K562 (cell line): ENCODE results near the gene SMIM10. TPM values are rescaled to one million over a fixed set of nuclear protein-coding genes. Genes with fewer than 3 reads are reported as not detected.

Experiments used
- C11orf30 ChIP-seq: fragments of 450-650 bp; IDR thresholded peaks from 2 replicates; pipeline ENCODE4 v1.6.1; 2016; ENCODE audit warnings: low read depth, mild to moderate bottlenecking
- CSDE1 ChIP-seq, 2 experiments: fragments of 450-650 bp; IDR thresholded peaks; 2 replicates each; pipeline ENCODE4 v1.6.1; 2016; ENCODE audit warnings: mild to moderate bottlenecking in 1 of 2
- CTBP1 ChIP-seq: fragments of 450-650 bp; IDR thresholded peaks from 2 replicates; pipeline ENCODE4 v1.6.1; 2016; ENCODE audit warnings: borderline replicate concordance
- ERF ChIP-seq: fragments of 450-650 bp; formaldehyde crosslinking; IDR thresholded peaks from 2 replicates; pipeline ENCODE4 v1.4.0; 2020; ENCODE audit warnings: mild to moderate bottlenecking, mixed read lengths
- ETV5 ChIP-seq: sonication (generic); formaldehyde crosslinking; IDR thresholded peaks from 2 replicates; pipeline ENCODE4 v1.4.0; 2020; ENCODE audit warnings: low read depth, mild to moderate bottlenecking, missing genetic modification reagents
- FUS ChIP-seq: fragments of 200-400 bp; formaldehyde crosslinking; optimal IDR thresholded peaks from 2 replicates; pipeline ENCODE3; 2017; ENCODE audit warnings: low read depth, low read length
- HDAC1 ChIP-seq, 2 experiments: fragments of 450-650 bp; IDR thresholded peaks; 2 replicates each; pipeline ENCODE4 v1.6.1; 2016 to 2017; ENCODE audit warnings: inconsistent platforms in 1 of 2, mild to moderate bottlenecking in 1 of 2, moderate library complexity in 1 of 2
- HOXB6 ChIP-seq: fragments of 250-450 bp; sonication (Bioruptor Pico); IDR thresholded peaks from 2 replicates; pipeline ENCODE4 v1.5.1; 2022; ENCODE audit warnings: mild to moderate bottlenecking, borderline replicate concordance
- KLF1 ChIP-seq: fragments of 450-650 bp; IDR thresholded peaks from 2 replicates; pipeline ENCODE4 v1.6.1; 2016; ENCODE audit warnings: missing genetic modification characterization, missing compliant biosample characterization
- NCOA6 ChIP-seq: fragments of 450-650 bp; IDR thresholded peaks from 2 replicates; pipeline ENCODE4 v1.6.1; 2017; ENCODE audit warnings: mild to moderate bottlenecking
- NR2C2 ChIP-seq, 2 experiments: fragments of 200-800 bp in 1 of 2; sonication (Bioruptor generic) in 1 of 2; sonication (generic) in 1 of 2; formaldehyde crosslinking in 1 of 2; IDR thresholded peaks; 2 replicates each; pipeline versions ENCODE4 v1.6.1 to v1.8.0; 2016 to 2022; ENCODE audit warnings: mild to moderate bottlenecking in 1 of 2, missing compliant biosample characterization in 1 of 2, missing genetic modification characterization in 1 of 2, missing genetic modification reagents in 1 of 2
- NR3C1 ChIP-seq: sonication (generic); formaldehyde crosslinking; IDR thresholded peaks from 2 replicates; pipeline ENCODE4 v1.8.1; 2022; ENCODE audit warnings: missing genetic modification reagents
- POLR2B ChIP-seq: fragments of 450-650 bp; IDR thresholded peaks from 2 replicates; pipeline ENCODE4 v1.6.1; 2018; ENCODE audit warnings: low read depth; ENCODE audit not compliant: partially characterized antibody
- RAD51 ChIP-seq: fragments of 450-650 bp; IDR thresholded peaks from 2 replicates; pipeline ENCODE4 v1.7.1; 2016; ENCODE audit warnings: low read depth, mild to moderate bottlenecking, borderline replicate concordance
- RBFOX2 ChIP-seq: fragments of 200-400 bp; formaldehyde crosslinking; IDR thresholded peaks from 2 replicates; pipeline ENCODE4 v1.6.1; 2017; ENCODE audit warnings: low read depth, mild to moderate bottlenecking, low read length, moderate library complexity
- RNF2 ChIP-seq: sonication (generic); IDR thresholded peaks from 2 replicates; pipeline ENCODE4 v1.6.1; 2016
- SMAD1 ChIP-seq: fragments of 150-350 bp; IDR thresholded peaks from 2 replicates; pipeline ENCODE4 v1.6.1; 2014; ENCODE audit warnings: low read length, low read depth; ENCODE audit not compliant: partially characterized antibody
- SMARCE1 ChIP-seq: fragments of 450-650 bp; IDR thresholded peaks from 2 replicates; pipeline ENCODE4 v1.7.1; 2016; ENCODE audit warnings: mild to moderate bottlenecking
- USF1 ChIP-seq: sonication (generic); formaldehyde crosslinking; IDR thresholded peaks from 2 replicates; pipeline ENCODE4 v1.9.0; 2022; ENCODE audit warnings: mild to moderate bottlenecking, missing genetic modification reagents
- ZC3H8 ChIP-seq: fragments of 450-650 bp; IDR thresholded peaks from 2 replicates; pipeline ENCODE4 v1.6.1; 2017
- ZFX ChIP-seq: sonication (generic); formaldehyde crosslinking; IDR thresholded peaks from 2 replicates; pipeline ENCODE4 v1.8.0; 2022; ENCODE audit warnings: mild to moderate bottlenecking, missing genetic modification reagents, moderate library complexity
- ZNF175 ChIP-seq: fragments of 200-800 bp; sonication (Bioruptor generic); IDR thresholded peaks from 2 replicates; pipeline ENCODE4 v1.6.1; 2016; ENCODE audit warnings: low read depth, mild to moderate bottlenecking, missing genetic modification characterization, missing compliant biosample characterization
- ZNF766 ChIP-seq: fragments of 200-800 bp; sonication (Bioruptor generic); conservative IDR thresholded peaks from 2 replicates; pipeline ENCODE4 v1.6.1; 2016; ENCODE audit warnings: missing genetic modification characterization, missing compliant biosample characterization
- ZZZ3 ChIP-seq: fragments of 450-650 bp; IDR thresholded peaks from 2 replicates; pipeline ENCODE4 v1.6.1; 2016; ENCODE audit warnings: antibody characterized with exemption, mild to moderate bottlenecking, moderate library complexity
- polyA plus RNA-seq, 8 experiments: library from polyadenylated mRNA; depleted of rRNA in 4 of 8; stranded (reverse) in 5 of 8; unstranded in 3 of 8; fragments of >200 nt; fragmentation: Nextera tagmentation in 2 of 8; fragmentation: Illumina TruSeq in 1 of 8; extraction: Ambion mirVana in 2 of 8; extraction: Trizol in 1 of 8; gene quantifications; 2 replicates each; pipeline versions ENCODE4 v1.2.1 to v1.2.3, GENCODE V29; 2011 to 2014; ENCODE audit warnings: inconsistent platforms in 1 of 8, missing spikeins in 1 of 8
- total RNA-seq, 7 experiments: library from RNA; depleted of rRNA in 6 of 7; stranded (reverse); fragments of >200 nt in 6 of 7; fragmentation: Illumina TruSeq in 2 of 7; extraction: Trizol in 2 of 7; gene quantifications; 2 replicates each; pipeline versions ENCODE4 v1.2.1 to v1.2.3, GENCODE V29; 2011 to 2021; ENCODE audit warnings: low replicate concordance in 1 of 7
- TF ChIP-seq, protein P1 (sequence below): sonication (generic); formaldehyde crosslinking; IDR thresholded peaks from 2 replicates; pipeline ENCODE4 v1.4.0; 2020; ENCODE audit warnings: mild to moderate bottlenecking, missing genetic modification reagents
- TF ChIP-seq, protein P2 (sequence below), 2 experiments: fragments of 200-800 bp in 1 of 2; sonication (Bioruptor generic) in 1 of 2; sonication (generic) in 1 of 2; formaldehyde crosslinking in 1 of 2; IDR thresholded peaks in 1 of 2; conservative IDR thresholded peaks in 1 of 2; 2 replicates each; pipeline versions ENCODE4 v1.5.0 to v1.6.1; 2016 to 2020; ENCODE audit warnings: missing compliant biosample characterization in 1 of 2, missing genetic modification characterization in 1 of 2, missing genetic modification reagents in 1 of 2

The SMIM10 gene
- total and polyA plus RNA-seq, 9 of the 15 experiments (the other 6 are each of a cell fraction or from before 2014, with no cell fraction given), result 2.1 to 25.3 (median 16.4) TPM

DNA sequence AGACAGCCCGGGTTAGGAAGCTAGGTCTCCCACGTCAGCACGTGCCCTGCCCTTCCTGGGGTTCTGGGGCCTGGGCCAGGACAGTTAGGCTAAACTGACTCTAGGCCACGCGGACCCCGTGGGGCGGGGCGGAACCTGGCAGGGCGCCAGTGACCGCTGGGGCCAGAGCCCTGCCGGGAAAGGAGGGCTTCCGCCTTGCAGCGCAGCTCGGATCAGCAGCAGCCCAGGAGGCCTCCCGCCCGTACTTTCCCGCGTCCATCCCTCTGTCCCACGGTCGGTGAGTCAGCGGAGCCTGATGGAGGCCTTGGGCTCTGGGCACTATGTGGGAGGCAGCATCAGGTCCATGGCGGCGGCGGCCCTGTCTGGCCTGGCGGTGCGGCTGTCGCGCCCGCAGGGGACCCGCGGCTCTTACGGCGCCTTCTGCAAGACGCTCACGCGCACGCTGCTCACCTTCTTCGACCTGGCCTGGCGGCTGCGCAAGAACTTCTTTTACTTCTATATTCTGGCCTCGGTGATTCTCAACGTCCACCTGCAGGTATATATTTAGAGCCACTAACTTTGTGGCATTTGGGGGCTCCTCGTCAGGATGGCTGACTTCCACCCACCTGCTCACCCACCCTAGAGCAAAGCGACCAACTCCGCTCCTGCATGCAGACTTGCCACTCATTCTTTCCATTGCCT, at the start of gene SMIM10 (continued):
- no peak for TF ChIP-seq ZZZ3
- TF ChIP-seq RAD51, result peak; percentile 16; the same call in 1 of the 2 replicates
- peak; percentile 54 for TF ChIP-seq USF1
- TF ChIP-seq KLF1 (tag), result peak; percentile 71; the same call in 1 of the 2 replicates
- no peak for TF ChIP-seq HOXB6 (CRISPR knock-in tag)
- peak; percentile 92 for TF ChIP-seq RBFOX2
- TF ChIP-seq ERF (CRISPR knock-in tag), result peak; percentile 50; the same call in 1 of the 2 replicates
- peak; percentile 95 for TF ChIP-seq ZFX (CRISPR knock-in tag)
- peak; percentile 89 for TF ChIP-seq CTBP1
- no peak for TF ChIP-seq FUS
- TF ChIP-seq, protein P1, sequence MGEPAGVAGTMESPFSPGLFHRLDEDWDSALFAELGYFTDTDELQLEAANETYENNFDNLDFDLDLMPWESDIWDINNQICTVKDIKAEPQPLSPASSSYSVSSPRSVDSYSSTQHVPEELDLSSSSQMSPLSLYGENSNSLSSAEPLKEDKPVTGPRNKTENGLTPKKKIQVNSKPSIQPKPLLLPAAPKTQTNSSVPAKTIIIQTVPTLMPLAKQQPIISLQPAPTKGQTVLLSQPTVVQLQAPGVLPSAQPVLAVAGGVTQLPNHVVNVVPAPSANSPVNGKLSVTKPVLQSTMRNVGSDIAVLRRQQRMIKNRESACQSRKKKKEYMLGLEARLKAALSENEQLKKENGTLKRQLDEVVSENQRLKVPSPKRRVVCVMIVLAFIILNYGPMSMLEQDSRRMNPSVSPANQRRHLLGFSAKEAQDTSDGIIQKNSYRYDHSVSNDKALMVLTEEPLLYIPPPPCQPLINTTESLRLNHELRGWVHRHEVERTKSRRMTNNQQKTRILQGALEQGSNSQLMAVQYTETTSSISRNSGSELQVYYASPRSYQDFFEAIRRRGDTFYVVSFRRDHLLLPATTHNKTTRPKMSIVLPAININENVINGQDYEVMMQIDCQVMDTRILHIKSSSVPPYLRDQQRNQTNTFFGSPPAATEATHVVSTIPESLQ (CRISPR knock-in tag), result 0 out of 2 replicates have a peak, but pooled peaks have one; percentile 58
- peak; percentile 44 for TF ChIP-seq POLR2B
- TF ChIP-seq, protein P2, sequence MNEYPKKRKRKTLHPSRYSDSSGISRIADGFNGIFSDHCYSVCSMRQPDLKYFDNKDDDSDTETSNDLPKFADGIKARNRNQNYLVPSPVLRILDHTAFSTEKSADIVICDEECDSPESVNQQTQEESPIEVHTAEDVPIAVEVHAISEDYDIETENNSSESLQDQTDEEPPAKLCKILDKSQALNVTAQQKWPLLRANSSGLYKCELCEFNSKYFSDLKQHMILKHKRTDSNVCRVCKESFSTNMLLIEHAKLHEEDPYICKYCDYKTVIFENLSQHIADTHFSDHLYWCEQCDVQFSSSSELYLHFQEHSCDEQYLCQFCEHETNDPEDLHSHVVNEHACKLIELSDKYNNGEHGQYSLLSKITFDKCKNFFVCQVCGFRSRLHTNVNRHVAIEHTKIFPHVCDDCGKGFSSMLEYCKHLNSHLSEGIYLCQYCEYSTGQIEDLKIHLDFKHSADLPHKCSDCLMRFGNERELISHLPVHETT (CRISPR knock-in tag; conservative IDR thresholded peaks at IDR 0.05 in 1 of 2, IDR thresholded peaks at IDR 0.05 in 1 of 2), result no peak; a peak in 1 of 4 replicates
- 0 out of 2 replicates have a peak, but pooled peaks have one; percentile 13 for TF ChIP-seq SMARCE1
- peak; percentile 54; the same call in 1 of the 2 replicates for TF ChIP-seq RNF2
- peak; percentile 60; the same call in 1 of the 2 replicates for TF ChIP-seq ETV5
- TF ChIP-seq ZC3H8, result no peak
- peak; percentile 62; the same call in 1 of the 2 replicates for TF ChIP-seq ZNF766 (CRISPR knock-in tag)
- peak; percentile 77; the same call in 1 of the 2 replicates for TF ChIP-seq ZNF175
- TF ChIP-seq NCOA6, result no peak
- TF ChIP-seq HDAC1 (IDR thresholded peaks at IDR 0.05), result peak in 1 of 2 experiments; percentile 53; a peak in 1 of 4 replicates
- TF ChIP-seq SMAD1, result peak; percentile 91
- TF ChIP-seq C11orf30, result no peak
- no peak for TF ChIP-seq NR3C1 (CRISPR knock-in tag)
- no peak for TF ChIP-seq NR2C2 (CRISPR knock-in tag; IDR thresholded peaks at IDR 0.05)
- TF ChIP-seq NR2C2 (tag; IDR thresholded peaks at IDR 0.05), result peak; percentile 32; the same call in 1 of the 2 replicates
- TF ChIP-seq CSDE1 (IDR thresholded peaks at IDR 0.05), result no peak
